Activated T-cell treated with anti-CD3 and anti-CD28 coated beads, Interleukin-2, amount 50 U/mL, for 72 hours (primary cell): Measurements from ENCODE around the gene CELF5. TPM values are rescaled to one million over a fixed set of nuclear protein-coding genes. Genes with fewer than 3 reads are reported as not detected.
"Not testable (repeated sequence)": the region's sequence is repeated elsewhere in the genome, so short reads cannot be mapped to it uniquely, and the experiment has no call there.

Experiments used
- ATAC-seq, 2 donors: fragments of 150-1000 bp; cut with Tn5 transposase; replicated peaks in 1 of 2; 2 replicates each; pipeline ENCODE4 v1.10.0; 2021; ENCODE audit warnings: moderate library complexity in 2 of 2, mild to moderate bottlenecking in 1 of 2
- DNase-seq, 2 donors: peaks; one replicate each; pipeline ENCODE4 v3.0.0; 2021 to 2022; ENCODE audit warnings: mixed read lengths in 1 of 2
- H3K27ac Mint-ChIP-seq: one replicate; pipeline ENCODE4 v1.8.0; 2022; ENCODE audit warnings: mild to moderate bottlenecking, moderate library complexity, mixed read lengths
- H3K27me3 Mint-ChIP-seq: one replicate; pipeline ENCODE4 v1.8.0; 2022; ENCODE audit warnings: low read depth, mixed read lengths
- H3K36me3 Mint-ChIP-seq, 2 donors: one replicate each; pipeline ENCODE4 v1.8.0; 2022; ENCODE audit warnings: mixed read lengths in 2 of 2, mild to moderate bottlenecking in 1 of 2; ENCODE audit not compliant: insufficient read depth in 2 of 2
- H3K4me1 Mint-ChIP-seq: one replicate; pipeline ENCODE4 v1.8.0; 2022; ENCODE audit warnings: low read depth, mixed read lengths
- H3K4me3 Mint-ChIP-seq, 2 donors: one replicate each; pipeline ENCODE4 v1.8.0; 2022; ENCODE audit warnings: mild to moderate bottlenecking in 2 of 2, mixed read lengths in 2 of 2, moderate library complexity in 2 of 2
- H3K9me3 Mint-ChIP-seq, 2 donors: one replicate each; pipeline ENCODE4 v1.8.0; 2022; ENCODE audit warnings: mixed read lengths in 2 of 2
- total RNA-seq, 2 donors: library from RNA; stranded (reverse); gene quantifications; one replicate each; pipeline ENCODE4 v1.2.3, GENCODE V29; 2022

The CELF5 gene
- total RNA-seq, 2 donors from 2014 or later: 0.17 to 0.42 TPM

DNA sequence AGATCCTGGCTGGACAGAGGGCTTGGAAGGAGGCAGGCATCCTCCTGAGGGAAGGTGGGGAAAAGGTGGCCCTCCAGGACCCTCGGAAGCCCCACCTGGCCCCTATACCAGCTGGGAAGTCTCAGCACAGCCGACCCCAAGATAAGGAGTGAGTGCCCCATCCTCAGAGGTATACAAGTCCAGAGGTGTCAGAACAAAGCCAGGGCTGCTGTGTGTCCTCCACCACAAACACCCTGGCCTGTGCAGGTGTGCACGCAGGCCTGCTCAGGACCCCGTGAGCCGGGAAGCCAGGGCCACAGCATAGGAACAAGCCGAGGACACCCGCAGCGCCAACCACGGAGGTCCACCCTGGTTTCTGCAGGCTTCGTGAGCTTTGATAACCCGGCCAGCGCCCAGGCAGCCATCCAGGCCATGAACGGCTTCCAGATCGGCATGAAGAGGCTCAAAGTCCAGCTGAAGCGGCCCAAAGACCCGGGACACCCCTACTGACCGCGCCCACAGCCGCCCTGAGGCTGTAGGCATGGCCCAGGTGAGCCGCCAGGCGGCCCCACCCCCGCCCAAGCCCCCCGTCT is 68.6 kb downstream of the CELF5 start:
- Mint-ChIP-seq H3K4me3 (no peak overlapping the region), H3K27ac (no peak overlapping the region), H3K9me3 (no peaks in the 10 kb centered on the region), H3K27me3 (peaks cover under 1% of the 10 kb centered on the region), H3K36me3 (no peaks in the 10 kb centered on the region), H3K4me1 (no peaks in the 10 kb centered on the region)
- DNase-seq (no peak), ATAC-seq (no peak)

DNA sequence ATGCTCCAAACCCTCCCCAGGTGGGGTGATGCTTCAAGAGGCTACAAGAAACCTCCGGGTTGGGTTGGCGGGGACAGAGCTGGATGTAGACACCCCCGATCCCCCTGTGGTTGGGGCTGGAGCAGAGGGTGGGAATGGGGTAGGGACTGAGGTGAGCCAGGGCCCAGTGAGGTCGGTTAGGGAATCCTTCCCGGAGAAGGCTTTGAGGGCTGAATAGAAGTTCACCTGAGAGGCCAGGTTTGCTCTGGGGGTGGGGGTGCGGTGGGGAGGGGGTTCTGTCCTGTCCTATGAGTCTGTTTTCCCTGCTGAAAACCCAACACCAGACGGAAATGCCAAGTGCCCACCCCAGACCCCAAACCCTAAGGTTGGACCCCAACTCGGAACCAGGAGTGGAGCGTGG is 69.1 kb downstream of the CELF5 start:
- H3K27me3 Mint-ChIP-seq: peaks cover 1% of the 10 kb centered on the region
- no peak overlapping the region for H3K4me3 Mint-ChIP-seq
- ATAC-seq: no peak
- no peaks in the 10 kb centered on the region for H3K4me1 Mint-ChIP-seq
- no peak overlapping the region for H3K27ac Mint-ChIP-seq
- H3K36me3 Mint-ChIP-seq: no peaks in the 10 kb centered on the region
- DNase-seq: no peak
- no peaks in the 10 kb centered on the region for H3K9me3 Mint-ChIP-seq

DNA sequence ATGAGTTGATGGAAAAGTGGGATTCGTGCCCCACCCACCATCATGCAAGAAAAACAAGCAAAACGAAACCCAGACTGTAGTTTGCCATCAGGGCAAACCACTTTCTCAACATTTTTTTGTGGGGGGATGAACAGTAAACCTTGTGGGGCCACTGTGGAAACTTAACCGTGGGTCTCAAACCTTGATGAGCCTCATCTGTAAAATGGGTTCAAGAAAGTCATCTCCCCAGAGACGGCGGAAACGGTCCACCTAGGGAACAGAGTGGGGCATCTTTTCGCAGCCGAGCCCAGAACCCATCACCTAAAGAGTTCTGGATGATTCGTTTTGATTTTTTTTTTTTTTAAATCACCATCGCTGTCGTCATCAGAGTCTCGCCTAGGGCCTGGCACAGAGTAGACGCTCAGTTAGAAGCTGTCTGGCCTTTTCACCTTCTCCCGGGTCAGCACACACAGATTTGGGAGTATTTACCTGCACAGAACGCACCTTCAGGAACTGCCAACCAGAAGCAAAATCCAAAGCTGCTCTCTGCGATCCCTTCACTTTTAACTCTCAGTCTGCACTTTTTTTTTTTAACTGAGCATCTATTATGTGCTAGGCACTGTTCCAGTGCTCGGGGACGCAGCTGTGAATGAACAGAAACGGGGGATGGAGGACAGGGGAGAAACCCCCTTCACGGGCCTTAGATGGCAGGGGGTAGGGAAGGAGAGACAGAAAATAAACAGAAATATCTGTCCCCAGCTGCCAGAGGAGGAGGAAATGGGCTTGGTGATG is 69.8 kb downstream of the CELF5 start:
- H3K9me3 Mint-ChIP-seq: peaks cover 0 to 2% of the 10 kb centered on the region in 2 donors
- DNase-seq (no peak), ATAC-seq (no peak)
- H3K27me3 Mint-ChIP-seq: peaks cover 8% of the 10 kb centered on the region
- H3K27ac Mint-ChIP-seq: no peak overlapping the region
- H3K4me1 Mint-ChIP-seq: no peaks in the 10 kb centered on the region
- peaks cover 0 to 2% of the 10 kb centered on the region in 2 donors for H3K36me3 Mint-ChIP-seq
- no peak overlapping the region for H3K4me3 Mint-ChIP-seq

DNA sequence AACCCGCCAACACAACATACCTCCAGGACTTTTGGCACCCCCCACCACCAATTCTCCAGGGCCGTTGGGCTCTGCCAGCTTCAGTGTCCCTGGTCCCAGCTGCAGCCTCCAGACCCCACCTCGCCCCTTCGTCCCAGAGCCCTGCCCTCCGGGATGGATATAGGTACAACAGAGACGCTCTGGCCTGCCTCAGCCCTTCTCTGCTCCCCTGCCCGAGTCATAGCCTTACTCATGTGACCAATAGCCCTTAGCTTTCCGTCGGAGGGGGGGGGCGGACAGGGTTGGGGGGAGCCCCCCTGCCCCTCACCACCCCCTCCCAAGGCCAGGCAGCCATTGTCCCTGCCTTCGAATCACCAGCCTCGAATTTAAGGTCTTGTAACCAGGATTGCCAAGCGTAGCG is 71.1 kb downstream of the CELF5 start:
- H3K4me3 Mint-ChIP-seq: no peak overlapping the region

DNA sequence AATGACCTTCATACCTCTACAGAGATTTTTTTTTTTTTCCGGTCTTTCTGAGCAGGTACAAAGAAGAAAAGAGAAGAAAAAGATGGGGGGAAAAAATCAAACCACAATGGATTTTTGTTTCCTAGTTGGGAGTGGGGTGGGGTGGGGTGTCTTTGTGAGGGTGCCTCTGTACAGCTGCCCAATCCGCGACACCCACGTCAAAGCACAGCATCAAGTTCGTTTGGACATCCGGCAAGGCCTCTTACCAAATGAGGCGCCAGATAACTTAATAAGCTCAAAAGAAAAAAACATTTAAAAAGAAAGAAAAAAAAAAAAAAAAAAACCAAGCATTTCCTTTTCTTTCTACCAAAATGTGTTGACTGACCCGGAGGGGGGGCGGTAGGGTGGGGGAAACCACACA is 71.6 kb downstream of the CELF5 start:
- no peak for DNase-seq
- ATAC-seq: no peak
- peaks cover 14% of the 10 kb centered on the region for H3K27me3 Mint-ChIP-seq
- H3K9me3 Mint-ChIP-seq: peaks cover 0 to 2% of the 10 kb centered on the region in 2 donors
- no peak overlapping the region for H3K27ac Mint-ChIP-seq
- H3K36me3 Mint-ChIP-seq: peaks cover 0 to 2% of the 10 kb centered on the region in 2 donors
- H3K4me1 Mint-ChIP-seq: no peaks in the 10 kb centered on the region
- no peak overlapping the region for H3K4me3 Mint-ChIP-seq

More for the DNA sequence above, 71.1 kb downstream of the CELF5 start:
- DNase-seq (no peak), ATAC-seq (no peak)
- Mint-ChIP-seq H3K9me3 (peaks cover 0 to 2% of the 10 kb centered on the region in 2 donors), H3K4me1 (no peaks in the 10 kb centered on the region), H3K36me3 (peaks cover 0 to 2% of the 10 kb centered on the region in 2 donors), H3K27me3 (peaks cover 14% of the 10 kb centered on the region), H3K27ac (no peak overlapping the region)

DNA sequence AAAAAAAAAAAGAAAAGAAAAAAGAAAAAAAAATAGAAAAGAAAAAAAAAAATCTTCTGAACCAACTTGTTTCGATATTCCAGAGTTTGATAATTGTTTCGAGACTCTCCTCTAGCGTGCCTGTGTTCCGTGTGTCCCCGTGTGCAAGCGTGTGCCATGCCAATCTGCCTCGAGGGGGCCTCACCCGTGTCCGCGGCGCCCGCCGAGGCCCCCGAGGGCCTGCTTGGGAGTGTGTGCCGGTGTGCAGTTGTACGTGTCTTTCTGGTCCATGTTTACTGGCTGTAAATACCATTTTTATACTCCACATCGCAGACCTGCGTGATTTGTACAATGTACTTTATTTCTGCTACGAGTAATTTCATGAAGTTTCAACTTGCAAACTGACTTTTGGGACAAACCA is 72.0 kb downstream of the CELF5 start:
- H3K9me3 Mint-ChIP-seq: peaks cover 0 to 2% of the 10 kb centered on the region in 2 donors
- no peak overlapping the region for H3K4me3 Mint-ChIP-seq
- no peak for DNase-seq
- no peak overlapping the region for H3K27ac Mint-ChIP-seq
- H3K36me3 Mint-ChIP-seq: peaks cover 0 to 2% of the 10 kb centered on the region in 2 donors
- no peak for ATAC-seq
- no peaks in the 10 kb centered on the region for H3K4me1 Mint-ChIP-seq
- H3K27me3 Mint-ChIP-seq: peaks cover 14% of the 10 kb centered on the region

DNA sequence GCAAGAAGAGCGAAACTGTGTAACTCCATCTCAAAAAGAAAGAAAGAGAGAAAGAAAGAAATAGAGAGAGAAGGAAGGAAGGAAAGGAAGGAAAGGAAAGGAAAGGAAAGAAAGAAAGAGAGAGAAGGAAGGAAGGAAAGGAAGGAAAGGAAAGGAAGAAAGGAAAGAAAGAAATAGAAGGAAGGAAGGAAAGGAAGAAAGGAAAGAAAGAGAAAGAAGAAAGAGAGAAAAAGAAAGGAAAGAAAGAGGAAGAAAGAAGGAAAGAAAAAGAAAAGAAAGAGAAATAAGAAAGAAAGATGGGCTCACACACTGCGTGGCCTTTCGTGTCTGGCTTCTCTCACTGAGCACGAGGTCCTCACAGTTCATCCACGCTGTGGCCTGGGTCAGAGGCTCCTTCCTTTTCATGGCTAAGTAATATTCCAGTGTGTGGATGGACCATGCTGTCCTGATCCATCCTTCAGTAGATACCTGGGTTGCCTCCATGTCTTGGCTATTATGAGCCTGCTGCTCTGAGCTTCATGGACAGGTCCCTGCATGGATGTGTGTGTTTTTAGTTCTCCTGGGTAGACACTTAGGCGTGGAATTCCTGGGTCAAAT is 74.5 kb downstream of the CELF5 start:
- no peak for ATAC-seq
- H3K4me3 Mint-ChIP-seq: no peak overlapping the region

DNA sequence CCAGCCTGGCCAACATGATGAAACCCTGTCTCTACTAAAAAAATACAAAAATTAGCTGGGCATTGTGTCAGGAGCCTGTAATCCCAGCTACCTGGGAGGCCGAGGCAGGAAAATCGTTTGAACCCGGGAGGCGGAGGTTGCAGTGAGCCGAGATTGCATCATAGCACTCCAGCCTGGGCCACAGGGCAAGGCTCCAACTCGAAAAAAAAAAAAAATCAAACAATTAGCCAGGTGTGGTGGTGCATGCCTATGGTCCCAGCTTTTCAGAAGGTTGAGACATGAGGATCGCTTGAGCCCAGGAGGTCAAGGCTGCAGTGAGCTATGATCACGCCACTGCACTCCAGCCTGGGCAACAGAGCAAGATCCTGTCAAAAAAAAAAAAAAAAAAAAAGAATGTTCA is 76.1 kb downstream of the CELF5 start:
- H3K4me3 Mint-ChIP-seq, H3K27ac Mint-ChIP-seq, H3K36me3 Mint-ChIP-seq, ATAC-seq, H3K9me3 Mint-ChIP-seq, DNase-seq, H3K4me1 Mint-ChIP-seq: not testable (repeated sequence)
- peaks cover 14% of the 10 kb centered on the region for H3K27me3 Mint-ChIP-seq

More for the DNA sequence above, 74.5 kb downstream of the CELF5 start:
- Mint-ChIP-seq H3K4me1 (no peaks in the 10 kb centered on the region), H3K27me3 (peaks cover 14% of the 10 kb centered on the region), H3K36me3 (peaks cover 0 to 4% of the 10 kb centered on the region in 2 donors), H3K27ac (peak overlapping the region; percentile 36), H3K9me3 (peaks cover 0 to 3% of the 10 kb centered on the region in 2 donors)
- DNase-seq: no peak

DNA sequence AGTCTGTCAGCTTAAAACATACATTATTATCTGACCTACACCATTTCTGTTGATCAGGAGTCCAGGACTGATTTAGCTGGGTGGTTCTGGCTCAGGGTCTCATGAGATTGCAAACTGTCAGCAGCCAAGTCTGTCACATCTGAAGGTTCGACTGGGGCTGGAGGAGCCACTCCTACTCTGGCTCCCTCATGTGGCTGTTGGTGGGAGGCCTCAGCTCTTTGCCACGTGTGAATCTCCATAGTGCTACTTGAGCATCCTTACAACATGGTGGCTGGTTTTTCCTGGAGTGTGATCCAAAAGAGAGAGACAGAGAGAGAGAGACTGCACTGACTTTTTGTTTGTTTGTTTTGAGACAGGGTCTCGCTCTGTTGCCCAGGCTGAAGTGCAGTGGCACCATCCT is 78.3 kb downstream of the CELF5 start:
- Mint-ChIP-seq H3K36me3 (peaks cover 0 to 4% of the 10 kb centered on the region in 2 donors), H3K4me3 (no peak overlapping the region), H3K4me1 (no peaks in the 10 kb centered on the region), H3K9me3 (peaks cover 0 to 3% of the 10 kb centered on the region in 2 donors), H3K27ac (no peak overlapping the region), H3K27me3 (peaks cover 15% of the 10 kb centered on the region)
- ATAC-seq (no peak), DNase-seq (no peak)

DNA sequence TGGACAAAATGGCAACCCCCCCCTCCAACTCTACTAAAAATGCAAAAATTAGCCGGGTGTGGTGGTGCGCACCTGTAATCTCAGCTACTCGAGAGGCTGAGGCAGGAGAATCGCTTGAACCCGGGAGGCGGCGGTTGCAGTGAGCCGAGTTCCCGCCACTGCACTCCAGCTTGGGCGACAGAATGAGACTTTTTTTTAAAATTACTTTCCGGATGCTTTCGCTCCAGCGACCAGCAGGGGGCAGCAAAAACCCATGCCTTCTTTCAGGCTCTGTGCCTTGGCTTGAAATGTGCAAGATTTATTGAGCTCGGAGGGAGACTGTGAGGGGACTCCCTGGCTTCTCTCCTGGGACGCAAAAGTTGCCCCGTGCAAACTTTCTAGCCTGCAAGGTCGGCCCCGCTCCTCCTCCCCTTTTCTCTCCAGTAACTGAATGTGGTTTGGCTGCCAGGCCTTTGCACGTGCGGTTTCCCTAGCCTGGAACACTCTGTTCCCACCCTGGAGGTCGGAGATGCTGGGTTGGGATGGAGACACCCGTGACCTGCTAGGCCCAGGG is 80.5 kb downstream of the CELF5 start:
- DNase-seq (peak; percentile 77 to 81), ATAC-seq (peak; percentile 49 to 56)
- Mint-ChIP-seq H3K27me3 (peaks cover 23% of the 10 kb centered on the region), H3K27ac (no peak overlapping the region), H3K36me3 (peaks cover 0 to 5% of the 10 kb centered on the region in 2 donors), H3K4me1 (no peaks in the 10 kb centered on the region), H3K4me3 (peak overlapping the region in 1 of 2 donors; percentile 8), H3K9me3 (peaks cover 0 to 1% of the 10 kb centered on the region in 2 donors)

DNA sequence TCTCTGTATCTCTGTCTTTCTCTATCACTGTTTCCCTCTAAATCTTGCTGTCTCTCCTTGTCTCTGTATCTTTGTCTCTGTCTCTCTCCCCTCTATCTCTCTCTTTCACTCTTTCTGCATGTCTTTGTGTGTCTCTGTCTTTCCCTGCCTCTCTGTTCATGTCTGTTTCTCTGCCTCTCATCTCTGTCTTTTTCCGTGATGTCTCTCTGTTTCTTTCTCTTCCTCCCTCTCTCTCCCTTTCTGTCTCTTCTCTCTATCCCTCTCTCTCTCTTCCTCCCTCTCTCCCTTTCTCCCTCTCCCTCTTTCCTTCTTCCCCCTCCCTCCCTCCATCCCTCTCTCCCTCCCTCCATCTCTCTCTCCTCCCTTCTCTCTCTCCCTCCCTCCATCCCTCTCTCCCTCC is 85.3 kb downstream of the CELF5 start:
- Mint-ChIP-seq H3K9me3 (no peaks in the 10 kb centered on the region), H3K4me1 (no peaks in the 10 kb centered on the region), H3K36me3 (peaks cover 0 to 2% of the 10 kb centered on the region in 2 donors), H3K4me3 (no peak overlapping the region), H3K27me3 (peaks cover 42% of the 10 kb centered on the region), H3K27ac (no peak overlapping the region)
- no peak for DNase-seq
- no peak for ATAC-seq

DNA sequence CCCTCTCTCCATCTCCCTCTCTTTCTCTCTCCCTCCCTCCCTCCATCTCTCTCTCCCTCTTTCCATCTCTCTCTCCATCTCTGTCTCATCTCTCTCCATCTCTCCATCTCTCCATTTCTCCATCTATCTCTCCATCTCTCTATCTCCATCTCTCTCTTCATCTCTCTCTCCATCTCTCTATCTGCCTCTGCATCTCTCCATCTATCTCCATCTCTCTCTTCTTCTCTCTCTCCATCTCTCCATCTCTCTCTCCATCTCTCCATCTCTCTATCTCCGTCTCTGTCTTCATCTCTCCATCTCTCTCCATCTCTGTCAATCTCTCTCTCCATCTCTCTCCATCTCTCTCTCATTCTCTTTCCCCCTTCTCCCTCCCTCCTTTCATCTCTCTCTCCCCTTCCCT is 85.8 kb downstream of the CELF5 start:
- H3K27me3 Mint-ChIP-seq: peaks cover 42% of the 10 kb centered on the region
- peaks cover 0 to 2% of the 10 kb centered on the region in 2 donors for H3K36me3 Mint-ChIP-seq
- ATAC-seq (no peak), DNase-seq (no peak)
- H3K27ac Mint-ChIP-seq: no peak overlapping the region
- H3K4me1 Mint-ChIP-seq: no peaks in the 10 kb centered on the region
- H3K9me3 Mint-ChIP-seq: no peaks in the 10 kb centered on the region
- H3K4me3 Mint-ChIP-seq: no peak overlapping the region

DNA sequence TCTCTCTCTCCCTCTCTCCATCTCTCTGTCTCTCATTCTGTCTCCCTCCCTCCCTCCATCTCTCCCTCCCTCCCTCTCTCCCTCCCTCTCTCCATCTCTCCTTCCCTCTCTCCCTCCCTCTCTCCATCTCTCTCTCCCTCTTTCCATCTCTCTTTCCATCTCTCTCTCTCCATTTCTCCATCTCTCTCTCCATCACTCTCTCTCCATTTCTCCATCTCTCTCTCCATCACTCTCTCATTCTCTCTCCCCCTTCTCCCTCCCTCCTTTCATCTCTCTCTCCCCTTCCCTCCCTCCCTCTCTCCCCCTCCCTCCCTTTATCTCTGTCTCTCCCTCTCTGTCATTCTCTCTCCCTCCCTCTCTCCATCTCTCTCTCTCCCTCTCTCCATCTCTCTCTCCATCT is 86.2 kb downstream of the CELF5 start:
- DNase-seq (no peak), ATAC-seq (no peak)
- Mint-ChIP-seq H3K27me3 (peaks cover 42% of the 10 kb centered on the region), H3K9me3 (no peaks in the 10 kb centered on the region), H3K36me3 (peaks cover 0 to 2% of the 10 kb centered on the region in 2 donors), H3K4me3 (no peak overlapping the region), H3K4me1 (no peaks in the 10 kb centered on the region), H3K27ac (no peak overlapping the region)
